Endodermal cell (in vitro differentiated cells): Measurements from ENCODE around the gene GALNT9. TPM values are rescaled to one million over a fixed set of nuclear protein-coding genes. Genes with fewer than 3 reads are reported as not detected.

ENCODE experiments used
- DNase-seq: peaks from one replicate; pipeline ENCODE4 v3.0.0-alpha.2; 2017
- H3K27ac ChIP-seq: 2 replicates; pipeline ENCODE4 v1.5.1; 2013; ENCODE audit warnings: mild to moderate bottlenecking, low read depth, low read length, moderate library complexity
- H3K27me3 ChIP-seq: 2 replicates; pipeline ENCODE4 v1.6.1; 2013; ENCODE audit warnings: mild to moderate bottlenecking, low read length, moderate library complexity; ENCODE audit not compliant: insufficient read depth, control insufficient read depth, poor library complexity, severe bottlenecking
- H3K36me3 ChIP-seq: 2 replicates; pipeline ENCODE4 v1.7.0; 2013; ENCODE audit warnings: mild to moderate bottlenecking, low read length, moderate library complexity; ENCODE audit not compliant: control insufficient read depth, insufficient read depth
- H3K4me1 ChIP-seq: one replicate; pipeline ENCODE4 v1.7.0; 2013; ENCODE audit warnings: low read length; ENCODE audit not compliant: control insufficient read depth, insufficient read depth
- H3K4me3 ChIP-seq: 2 replicates; pipeline ENCODE4 v1.5.1; 2013; ENCODE audit warnings: mild to moderate bottlenecking, low read length, moderate library complexity
- H3K9ac ChIP-seq: 2 replicates; pipeline ENCODE4 v1.6.1; 2013; ENCODE audit warnings: mild to moderate bottlenecking, low read length, moderate library complexity; ENCODE audit not compliant: poor library complexity, severe bottlenecking; ENCODE audit errors: extremely low read depth
- H3K9me3 ChIP-seq: 2 replicates; pipeline ENCODE4 v1.6.1; 2013; ENCODE audit warnings: mild to moderate bottlenecking, low read length, moderate library complexity; ENCODE audit not compliant: control insufficient read depth
- H3K27ac Mint-ChIP-seq: 2 replicates; pipeline ENCODE4 v1.8.0; 2020; ENCODE audit warnings: mixed read lengths
- H3K27me3 Mint-ChIP-seq: 2 replicates; pipeline ENCODE4 v1.8.0; 2021; ENCODE audit warnings: mild to moderate bottlenecking, mixed read lengths; ENCODE audit not compliant: insufficient read depth
- H3K36me3 Mint-ChIP-seq: 2 replicates; pipeline ENCODE4 v1.8.0; 2020; ENCODE audit warnings: low read depth, mixed read lengths
- H3K4me1 Mint-ChIP-seq: 2 replicates; pipeline ENCODE4 v1.8.0; 2020; ENCODE audit warnings: mixed read lengths
- H3K4me3 Mint-ChIP-seq: 2 replicates; pipeline ENCODE4 v1.8.0; 2020; ENCODE audit warnings: mild to moderate bottlenecking, moderate library complexity, mixed read lengths
- H3K9me3 Mint-ChIP-seq: 2 replicates; pipeline ENCODE4 v1.8.0; 2020; ENCODE audit warnings: mild to moderate bottlenecking, mixed read lengths
- WGBS, 2 experiments: methylation state at CpG; one replicate each; pipeline versions ENCODE4 v1.1.5 to v1.1.7; 2013; ENCODE audit warnings: missing lambda C conversion rate in 2 of 2, mixed read lengths in 1 of 2; ENCODE audit not compliant: insufficient coverage in 1 of 2, insufficient read length in 1 of 2; 5-methylcytosine and 5-hydroxymethylcytosine counted together
- total RNA-seq, 2 donors: library from RNA; stranded (reverse); fragmentation: NEBNext Ultra II Directional in 1 of 2; extraction: Animal tissue kit (Norgen Biotek cat#: 25700) in 1 of 2; gene quantifications; 2 replicates in 1 of 2; 3 replicates in 1 of 2; pipeline ENCODE4 v1.2.1, GENCODE V29; 2021
- TF ChIP-seq, protein P1 (sequence below): fragments of 200-600 bp; sonication (generic); conservative IDR thresholded peaks from 2 replicates; pipeline ENCODE4 v1.5.0; 2021; ENCODE audit warnings: antibody characterized with exemption, mild to moderate bottlenecking

Gene GALNT9
- total RNA-seq, 2 donors from 2014 or later, result 0.13 TPM; not detected in 1

DNA sequence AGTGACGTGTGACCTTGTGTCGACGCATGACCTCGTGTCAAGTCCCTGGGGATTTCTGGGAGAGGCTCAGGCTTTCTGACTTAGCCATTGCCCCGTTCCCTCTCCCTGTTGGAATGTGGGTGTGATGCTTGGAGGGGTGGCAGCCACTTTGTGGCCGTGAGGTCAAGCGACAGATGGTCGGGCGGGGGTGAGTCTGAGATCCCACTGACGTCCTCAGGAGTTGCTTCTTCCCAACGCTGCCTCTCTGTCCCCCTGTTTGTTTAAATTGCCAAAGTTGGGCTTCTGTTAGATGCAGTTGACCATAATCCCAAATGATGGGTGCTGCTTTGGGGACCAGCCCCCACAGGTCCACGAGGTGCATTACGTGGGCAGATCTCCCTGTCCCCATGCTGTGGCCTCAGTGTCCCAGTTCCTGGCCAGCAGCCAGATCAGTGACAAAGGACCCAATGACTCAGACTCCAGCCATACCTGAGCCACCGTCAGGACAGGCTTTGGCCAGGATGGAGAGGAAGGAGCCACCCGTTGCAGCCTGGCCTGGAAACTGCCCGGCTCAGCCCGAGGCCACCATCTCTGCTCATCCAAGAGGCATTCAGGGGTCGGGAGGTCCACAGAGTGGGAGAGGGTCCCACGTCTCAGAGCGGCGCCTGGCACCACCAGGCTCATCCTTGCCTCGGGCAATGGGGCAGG, 34.4 kb upstream of the GALNT9 start:
- H3K4me1 Mint-ChIP-seq, result no peaks in the 10 kb centered on the region
- H3K27ac ChIP-seq, result no peak overlapping the region
- no peak overlapping the region for H3K4me3 ChIP-seq
- 78 to 85% methylated on average over 18 to 22 of the region's 22 CpGs for whole genome bisulfite sequencing, 2 experiments
- no peak overlapping the region for H3K27ac Mint-ChIP-seq
- H3K4me1 ChIP-seq, result no peaks in the 10 kb centered on the region
- peaks cover 17% of the 10 kb centered on the region for H3K9me3 Mint-ChIP-seq
- H3K4me3 Mint-ChIP-seq, result no peak overlapping the region
- H3K36me3 Mint-ChIP-seq, result peaks cover 2% of the 10 kb centered on the region
- H3K36me3 ChIP-seq, result no peaks in the 10 kb centered on the region
- H3K27me3 ChIP-seq, result no peaks in the 10 kb centered on the region
- H3K9me3 ChIP-seq, result peaks cover 53% of the 10 kb centered on the region
- no peak overlapping the region for H3K9ac ChIP-seq
- TF ChIP-seq, protein P1, sequence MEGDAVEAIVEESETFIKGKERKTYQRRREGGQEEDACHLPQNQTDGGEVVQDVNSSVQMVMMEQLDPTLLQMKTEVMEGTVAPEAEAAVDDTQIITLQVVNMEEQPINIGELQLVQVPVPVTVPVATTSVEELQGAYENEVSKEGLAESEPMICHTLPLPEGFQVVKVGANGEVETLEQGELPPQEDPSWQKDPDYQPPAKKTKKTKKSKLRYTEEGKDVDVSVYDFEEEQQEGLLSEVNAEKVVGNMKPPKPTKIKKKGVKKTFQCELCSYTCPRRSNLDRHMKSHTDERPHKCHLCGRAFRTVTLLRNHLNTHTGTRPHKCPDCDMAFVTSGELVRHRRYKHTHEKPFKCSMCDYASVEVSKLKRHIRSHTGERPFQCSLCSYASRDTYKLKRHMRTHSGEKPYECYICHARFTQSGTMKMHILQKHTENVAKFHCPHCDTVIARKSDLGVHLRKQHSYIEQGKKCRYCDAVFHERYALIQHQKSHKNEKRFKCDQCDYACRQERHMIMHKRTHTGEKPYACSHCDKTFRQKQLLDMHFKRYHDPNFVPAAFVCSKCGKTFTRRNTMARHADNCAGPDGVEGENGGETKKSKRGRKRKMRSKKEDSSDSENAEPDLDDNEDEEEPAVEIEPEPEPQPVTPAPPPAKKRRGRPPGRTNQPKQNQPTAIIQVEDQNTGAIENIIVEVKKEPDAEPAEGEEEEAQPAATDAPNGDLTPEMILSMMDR, result no peak
- H3K27me3 Mint-ChIP-seq, result peaks cover 13% of the 10 kb centered on the region
- no peak for DNase-seq

- WGBS, 2 experiments, result 90 to 93% methylated on average over 27 to 29 of the region's 29 CpGs
- Histone ChIP-seq H3K9ac (no peak overlapping the region), H3K9me3 (peaks cover 53% of the 10 kb centered on the region), H3K27me3 (no peaks in the 10 kb centered on the region), H3K4me1 (no peaks in the 10 kb centered on the region), H3K4me3 (no peak overlapping the region), H3K36me3 (no peaks in the 10 kb centered on the region), H3K27ac (no peak overlapping the region)
- Mint-ChIP-seq H3K27ac (no peak overlapping the region), H3K9me3 (peaks cover 17% of the 10 kb centered on the region), H3K36me3 (peaks cover 2% of the 10 kb centered on the region), H3K4me3 (no peak overlapping the region), H3K4me1 (no peaks in the 10 kb centered on the region), H3K27me3 (peaks cover 8% of the 10 kb centered on the region)
- no peak for DNase-seq
- TF ChIP-seq, protein P1, result no peak
Measured at GRCh38 chr12:132362996-132363660, 33.7 kb upstream of the GALNT9 start.

- WGBS, 2 experiments, result 89 to 96% methylated on average over 30 to 45 of the region's 52 CpGs
- Mint-ChIP-seq H3K9me3 (peaks cover 25% of the 10 kb centered on the region), H3K27me3 (peaks cover 8% of the 10 kb centered on the region), H3K4me3 (no peak overlapping the region), H3K4me1 (peaks cover 2% of the 10 kb centered on the region), H3K36me3 (peaks cover 2% of the 10 kb centered on the region), H3K27ac (no peak overlapping the region)
- TF ChIP-seq, protein P1, result no peak
- Histone ChIP-seq H3K27ac (no peak overlapping the region), H3K4me1 (no peaks in the 10 kb centered on the region), H3K36me3 (no peaks in the 10 kb centered on the region), H3K4me3 (no peak overlapping the region), H3K9ac (no peak overlapping the region), H3K9me3 (peaks cover 54% of the 10 kb centered on the region), H3K27me3 (no peaks in the 10 kb centered on the region)
- no peak for DNase-seq
Measured at GRCh38 chr12:132360906-132361777, 31.8 kb upstream of the GALNT9 start.
